GM12872 (cell line): ENCODE results near the gene SUV39H1.

Experiments used
- CTCF ChIP-seq: IDR thresholded peaks from 3 replicates; pipeline ENCODE4 v1.5.1; 2011; ENCODE audit warnings: low read depth, mild to moderate bottlenecking, low read length, moderate library complexity; ENCODE audit not compliant: insufficient read depth

Gene SUV39H1

DNA sequence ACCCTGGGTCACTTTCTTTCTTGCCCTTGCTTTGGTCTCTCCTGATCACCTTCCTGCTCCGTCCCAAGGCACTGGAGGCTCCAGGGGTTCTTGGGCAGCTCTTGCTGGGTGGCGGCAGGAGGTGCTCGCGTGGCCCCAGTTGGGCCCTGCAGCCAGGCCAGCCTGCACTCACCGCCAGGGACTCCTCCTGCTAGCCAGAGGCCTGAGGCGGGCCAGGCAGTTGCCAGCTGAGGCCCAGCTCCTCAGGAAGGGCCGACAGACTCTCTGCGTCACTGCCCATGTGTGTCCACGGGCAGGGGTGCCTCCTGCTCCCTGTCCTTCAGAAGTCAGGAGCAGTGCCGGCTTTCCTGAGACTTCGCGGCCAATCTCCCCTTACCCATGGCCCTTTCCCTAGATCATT lies 9.3 kb downstream of the SUV39H1 start:
- no peak for TF ChIP-seq CTCF

- no peak for TF ChIP-seq CTCF
Measured at GRCh38 chrX:48709522-48710112, 13.1 kb downstream of the SUV39H1 start.

- TF ChIP-seq CTCF = no peak
Measured at GRCh38 chrX:48711162-48711928, 14.8 kb downstream of the SUV39H1 start.

DNA sequence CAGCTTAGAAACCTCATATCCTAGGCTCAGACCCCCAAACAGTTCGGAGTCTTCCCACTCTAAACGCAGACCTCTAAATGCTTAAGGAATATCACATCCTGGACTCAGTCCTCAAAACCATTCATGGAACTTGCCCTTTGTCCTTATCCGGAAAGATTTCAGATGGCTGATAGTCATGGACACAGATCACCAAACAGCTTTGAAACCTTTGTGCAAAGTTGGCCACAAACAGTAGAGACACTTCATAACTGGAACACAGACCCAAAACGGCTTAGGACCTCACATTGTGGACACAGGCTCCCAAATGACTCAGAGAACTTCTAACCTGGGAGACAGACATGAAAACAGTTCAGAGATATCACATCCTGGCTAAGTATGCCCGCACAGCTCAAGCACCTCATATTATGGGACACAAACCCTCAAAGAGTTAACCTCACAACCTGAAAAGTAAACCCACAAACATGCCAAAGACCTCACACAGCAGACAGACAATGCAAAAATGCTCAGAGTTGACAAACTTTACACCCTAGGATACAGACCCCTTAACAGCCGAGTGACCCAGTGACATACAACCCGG lies 15.5 kb downstream of the SUV39H1 start:
- no peak for TF ChIP-seq CTCF

- TF ChIP-seq CTCF = no peak
Measured at GRCh38 chrX:48713847-48714246, 17.3 kb downstream of the SUV39H1 start.

DNA sequence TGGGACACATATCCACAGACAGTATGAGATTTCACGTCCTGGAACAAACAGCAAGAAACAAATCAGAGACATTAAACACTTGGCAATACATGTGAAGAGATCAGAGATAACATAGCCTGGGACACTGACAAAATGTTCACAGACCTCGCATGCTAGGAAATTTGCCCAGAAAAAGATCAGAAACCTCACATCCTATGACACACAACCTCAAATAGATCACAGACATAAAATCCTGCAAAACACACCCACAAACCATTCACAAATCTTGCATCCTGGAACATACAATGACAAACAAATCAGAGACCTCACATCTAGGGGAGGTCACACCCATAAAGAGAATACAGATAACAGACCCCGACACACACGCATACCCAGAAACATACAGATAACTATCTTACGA lies 18.0 kb downstream of the SUV39H1 start:
- no peak for TF ChIP-seq CTCF

DNA sequence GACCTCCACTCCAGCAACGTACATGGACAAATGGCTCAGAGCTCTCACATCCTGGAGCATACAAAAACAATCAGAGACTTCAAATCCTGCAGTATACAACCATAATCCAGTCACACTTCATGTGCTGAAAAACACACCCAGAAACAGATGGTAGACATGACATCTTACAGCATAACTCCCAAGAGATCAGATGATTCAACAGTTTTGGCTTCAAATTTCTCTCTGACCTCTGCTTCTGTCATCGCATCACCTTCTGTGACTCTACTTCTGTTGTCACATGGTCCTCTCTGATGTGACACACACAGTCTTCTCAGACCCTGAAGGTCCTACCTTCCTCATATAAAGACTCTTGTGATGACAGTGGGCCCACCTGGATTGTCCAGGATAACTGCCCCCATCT lies 18.5 kb downstream of the SUV39H1 start:
- TF ChIP-seq CTCF = no peak
